Measurements from ENCODE around the gene TSGA10.

DNA sequence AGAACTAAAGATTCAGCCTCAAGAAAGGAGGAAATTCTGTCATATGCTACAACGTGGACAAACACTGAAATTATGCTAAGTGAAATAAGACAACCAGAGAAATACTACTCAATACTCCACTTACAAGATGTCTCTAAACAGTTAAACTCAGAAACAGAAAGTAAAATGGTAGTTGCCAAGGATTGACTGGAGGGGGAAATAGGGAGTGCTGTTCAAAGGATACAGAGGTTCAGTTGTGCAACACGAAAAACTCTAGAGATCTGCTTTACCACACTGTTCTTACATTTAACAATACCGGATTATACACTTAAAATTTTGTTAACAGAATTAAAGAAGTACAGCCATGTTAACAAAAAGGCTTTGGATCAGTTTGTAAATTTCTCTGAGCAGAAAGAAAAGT is 53.0 kb downstream of the TSGA10 start:
- TF ChIP-seq, protein P1, sequence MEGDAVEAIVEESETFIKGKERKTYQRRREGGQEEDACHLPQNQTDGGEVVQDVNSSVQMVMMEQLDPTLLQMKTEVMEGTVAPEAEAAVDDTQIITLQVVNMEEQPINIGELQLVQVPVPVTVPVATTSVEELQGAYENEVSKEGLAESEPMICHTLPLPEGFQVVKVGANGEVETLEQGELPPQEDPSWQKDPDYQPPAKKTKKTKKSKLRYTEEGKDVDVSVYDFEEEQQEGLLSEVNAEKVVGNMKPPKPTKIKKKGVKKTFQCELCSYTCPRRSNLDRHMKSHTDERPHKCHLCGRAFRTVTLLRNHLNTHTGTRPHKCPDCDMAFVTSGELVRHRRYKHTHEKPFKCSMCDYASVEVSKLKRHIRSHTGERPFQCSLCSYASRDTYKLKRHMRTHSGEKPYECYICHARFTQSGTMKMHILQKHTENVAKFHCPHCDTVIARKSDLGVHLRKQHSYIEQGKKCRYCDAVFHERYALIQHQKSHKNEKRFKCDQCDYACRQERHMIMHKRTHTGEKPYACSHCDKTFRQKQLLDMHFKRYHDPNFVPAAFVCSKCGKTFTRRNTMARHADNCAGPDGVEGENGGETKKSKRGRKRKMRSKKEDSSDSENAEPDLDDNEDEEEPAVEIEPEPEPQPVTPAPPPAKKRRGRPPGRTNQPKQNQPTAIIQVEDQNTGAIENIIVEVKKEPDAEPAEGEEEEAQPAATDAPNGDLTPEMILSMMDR (IDR thresholded peaks at IDR 0.05; ENCODE audit: extremely low read depth in 1 of 2, insufficient read depth in 1 of 2, low read depth in 1 of 2, low read length in 2 of 2), result no peak
- TF ChIP-seq POLR2A (IDR thresholded peaks at IDR 0.05; ENCODE audit: low read depth, low read length), result no peak
- TF ChIP-seq POLR2AphosphoS5 (IDR thresholded peaks at IDR 0.05; ENCODE audit: insufficient read depth, low read depth, low read length), result no peak
- TF ChIP-seq EZH2 (IDR thresholded peaks at IDR 0.05; ENCODE audit: borderline replicate concordance, low read depth, low read length, severe bottlenecking), result no peak
- no peak for TF ChIP-seq FOS (IDR thresholded peaks at IDR 0.05; ENCODE audit: borderline replicate concordance, insufficient read depth, low read length)
- TF ChIP-seq MYC (IDR thresholded peaks at IDR 0.05; ENCODE audit: low read depth, low read length), result no peak

Measured in endothelial cell of umbilical vein (primary cell).